Omental fat pad (tissue), 4 donors: ENCODE measurements around the gene LRP1-AS. TPM values are rescaled to one million over a fixed set of nuclear protein-coding genes. Genes with fewer than 3 reads are reported as not detected.
A peak's percentile ranks its signal among the peaks of the same experiment; 100 is the strongest.

Experiments
- ATAC-seq: fragments of 150-250 bp; one replicate; pipeline ENCODE4 v1.9.1; 2016; ENCODE audit warnings: mild to moderate bottlenecking, moderate library complexity; ENCODE audit not compliant: low FRiP score
- DNase-seq: peaks from one replicate; pipeline ENCODE4 v3.0.0-alpha.2; 2019; ENCODE audit warnings: low spot score
- CTCF ChIP-seq, 3 donors: fragments of 450-650 bp; IDR thresholded peaks; one replicate each; pipeline ENCODE4 v1.5.1; 2016 to 2017; ENCODE audit warnings: antibody characterized with exemption in 3 of 3, mild to moderate bottlenecking in 3 of 3, moderate library complexity in 2 of 3
- total RNA-seq, 4 donors: library from RNA; depleted of rRNA; stranded (reverse); fragments of >200 nt; gene quantifications; one replicate each; pipeline ENCODE4 v1.1.0, GENCODE V29; 2016

The LRP1-AS gene
- total RNA-seq, 4 donors from 2014 or later: not detected

DNA sequence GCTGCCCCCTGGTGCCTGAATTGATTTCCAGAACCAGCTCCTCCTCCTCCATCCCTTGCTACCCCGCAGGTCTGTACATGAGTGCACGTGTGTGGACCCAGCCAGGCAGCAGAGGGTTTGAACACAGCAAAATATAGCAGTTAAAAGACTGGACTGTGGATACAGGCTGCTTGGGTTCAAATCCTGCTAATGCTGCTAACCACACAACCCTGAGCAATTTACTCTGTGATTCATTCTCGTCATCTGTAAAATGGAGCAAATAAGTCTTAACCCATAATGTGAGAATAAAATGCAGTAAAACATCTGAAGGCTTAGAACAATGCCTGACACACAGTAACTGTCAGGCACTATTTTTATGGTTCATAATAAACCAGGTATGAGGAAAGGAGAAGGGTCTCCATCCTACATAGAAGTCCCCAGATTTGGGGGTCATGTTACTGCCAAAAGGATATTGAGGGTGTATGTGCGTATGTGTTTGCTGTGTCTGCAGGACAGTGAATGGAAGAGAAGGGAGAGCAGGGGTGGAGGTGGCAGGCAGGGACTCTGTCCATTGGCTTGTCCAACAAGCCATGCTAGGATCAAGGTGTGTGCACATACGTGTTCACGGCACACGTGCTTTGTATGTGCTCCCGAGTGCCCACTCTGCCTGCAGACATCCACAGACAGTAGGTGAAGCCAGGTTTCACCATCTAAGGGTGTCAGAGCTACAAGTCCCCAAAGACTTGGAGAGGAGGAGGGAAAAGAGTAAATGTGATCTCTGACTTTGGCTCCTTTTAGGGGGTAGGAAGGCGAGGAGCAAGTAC, 34.7 kb downstream of the LRP1-AS start:
- ATAC-seq (no peak), DNase-seq (no peak)
- no peak for TF ChIP-seq CTCF (IDR thresholded peaks at IDR 0.05)

DNA sequence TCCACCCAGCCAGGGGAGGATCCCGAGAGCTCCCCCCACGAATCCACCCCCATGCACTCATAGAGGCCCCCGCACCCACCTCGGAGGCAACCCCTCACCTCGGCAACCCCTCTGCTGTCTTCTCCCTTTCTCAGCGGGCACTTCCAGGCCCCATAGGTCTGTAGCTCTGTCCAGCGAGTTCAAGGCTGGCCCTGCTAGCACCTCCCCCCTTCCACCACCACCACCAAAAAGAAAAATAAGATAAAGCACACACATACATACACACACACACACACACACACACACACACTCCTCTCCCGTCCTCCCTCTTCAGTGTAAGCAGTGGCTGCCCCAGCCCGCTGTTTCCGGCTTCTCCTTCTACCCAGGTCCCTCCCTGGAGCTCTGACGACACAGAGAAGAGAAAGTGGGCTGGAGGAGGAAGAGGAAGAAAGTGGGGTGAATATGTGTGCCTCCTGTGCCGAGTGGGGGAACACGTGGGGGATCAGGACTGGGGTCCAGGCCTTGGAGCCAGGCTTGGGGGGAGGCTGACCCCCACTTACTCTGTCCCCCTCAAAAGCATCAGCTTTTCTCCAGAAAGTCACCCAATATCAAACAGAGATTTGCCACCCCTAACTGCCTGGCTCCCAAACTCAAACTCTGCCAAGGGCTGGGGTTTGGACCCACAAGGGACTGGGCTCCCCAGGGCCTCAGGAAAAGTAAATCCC, 36.2 kb downstream of the LRP1-AS start, which contains the start of gene STAT6:
Gene STAT6 (minus strand): TSS at position 332 of the 704 bp plus-strand sequence. CDS start 3,084 bp downstream, outside the sequence.
- ATAC-seq: peak; percentile 50
- no peak for TF ChIP-seq CTCF (IDR thresholded peaks at IDR 0.05)
- peak; percentile 62 for DNase-seq

- no peak for TF ChIP-seq CTCF (IDR thresholded peaks at IDR 0.05)
- ATAC-seq: peak; percentile 24
- DNase-seq: no peak
These were observed 37.1 kb downstream of the LRP1-AS start for GRCh38 chr12:57110104-57111030.

GRCh38 chr12:57109207-57110103, 38.0 kb downstream of the LRP1-AS start:
- no peak for TF ChIP-seq CTCF (IDR thresholded peaks at IDR 0.05)
- ATAC-seq: no peak
- DNase-seq: no peak

DNA sequence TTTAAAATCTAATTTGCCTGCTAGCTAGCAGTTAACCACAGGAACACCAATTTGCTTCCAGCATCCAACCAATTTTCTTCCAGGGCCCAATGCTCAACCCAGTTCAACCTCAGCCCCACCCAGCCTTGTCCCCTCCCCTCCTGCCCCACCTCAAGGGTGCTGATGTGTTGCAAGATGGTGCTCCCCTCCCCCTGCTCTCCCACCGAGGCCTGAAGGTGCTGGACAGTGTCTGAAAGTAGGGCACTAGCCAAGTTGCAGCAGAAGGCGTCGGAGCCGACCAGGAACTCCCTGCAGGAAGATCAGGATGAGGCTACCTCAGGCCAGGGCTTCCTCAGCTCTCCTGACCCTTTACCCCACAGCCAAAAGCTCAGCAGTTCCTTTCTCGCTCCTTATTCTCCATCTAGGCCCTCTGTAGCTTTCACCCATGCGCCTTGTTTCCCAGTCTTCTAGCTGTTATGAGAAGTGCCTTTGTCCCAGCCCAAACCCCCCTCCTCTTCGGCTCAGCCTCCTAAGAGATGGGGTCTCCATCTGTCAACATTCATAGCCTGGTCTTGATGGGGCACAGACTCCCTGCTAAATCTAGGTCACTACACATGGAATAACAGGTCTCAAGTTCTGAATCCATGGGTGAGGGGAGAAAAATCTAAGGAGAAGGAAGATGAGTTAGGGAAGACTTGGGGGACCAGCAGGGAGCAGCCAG, 39.8 kb downstream of the LRP1-AS start:
- no peak for TF ChIP-seq CTCF (IDR thresholded peaks at IDR 0.05)
- no peak for DNase-seq
- ATAC-seq: no peak
